ENCODE results near the gene BCAS3. TPM values are rescaled to one million over a fixed set of nuclear protein-coding genes. Genes with fewer than 3 reads are reported as not detected.

BCAS3 gene
- total and polyA plus RNA-seq, 2 experiments from 2014 or later = 18.0 to 20.2 TPM

GRCh38 chr17:61073131-61073530, 395.5 kb downstream of the BCAS3 start:
- peaks cover 35% of the 10 kb centered on the region for H3K4me1 ChIP-seq (ENCODE audit: insufficient read depth)
- TF ChIP-seq EZH2phosphoT487 (IDR thresholded peaks at IDR 0.05; ENCODE audit: insufficient read depth, low read depth) = no peak
- TF ChIP-seq EZH2 (IDR thresholded peaks at IDR 0.05; ENCODE audit: insufficient read depth, poor library complexity, severe bottlenecking) = no peak
- H3K9me3 ChIP-seq (ENCODE audit: low read depth) = no peaks in the 10 kb centered on the region
- H3K9me2 ChIP-seq (ENCODE audit: insufficient read depth) = no peaks in the 10 kb centered on the region
- 96 to 97% methylated on average over 1 of the region's 1 CpG for WGBS, 2 experiments (ENCODE audit: low coverage in 1 of 2, low lambda C conversion rate in 2 of 2, missing lambda C conversion rate in 2 of 2)
- H3K4me3 ChIP-seq = no peak overlapping the region
- H3K36me3 ChIP-seq (ENCODE audit: low read depth) = no peaks in the 10 kb centered on the region
- in situ Hi-C loops (cut with MboI) = no loop called here
- H4K20me1 ChIP-seq (ENCODE audit: insufficient read depth) = no peaks in the 10 kb centered on the region
- H3F3A ChIP-seq (ENCODE audit: insufficient read depth) = peaks cover 15% of the 10 kb centered on the region; the same call in 1 of the 2 replicates
- no peaks in the 10 kb centered on the region for H3K79me2 ChIP-seq (ENCODE audit: insufficient read depth)
- H3K4me2 ChIP-seq (ENCODE audit: unreplicated experiment) = no peak overlapping the region
- H3K27ac ChIP-seq = no peak overlapping the region
- H3K27me3 ChIP-seq (replicated peaks; ENCODE audit: insufficient read depth) = no peaks in the 10 kb centered on the region
- no peak overlapping the region for H2AFZ ChIP-seq
- H3K9ac ChIP-seq = no peak overlapping the region
- no peak for DNase-seq

GRCh38 chr17:61073799-61074513, 396.3 kb downstream of the BCAS3 start:
- Histone ChIP-seq H3K4me3 (no peak overlapping the region), H3F3A (ENCODE audit: insufficient read depth) (peaks cover 15% of the 10 kb centered on the region; the same call in 1 of the 2 replicates), H3K27ac (peak overlapping the region; percentile 47), H3K79me2 (ENCODE audit: insufficient read depth) (no peaks in the 10 kb centered on the region), H3K27me3 (replicated peaks; ENCODE audit: insufficient read depth) (no peaks in the 10 kb centered on the region), H3K9me3 (ENCODE audit: low read depth) (no peaks in the 10 kb centered on the region), H3K9ac (no peak overlapping the region), H4K20me1 (ENCODE audit: insufficient read depth) (no peaks in the 10 kb centered on the region), H3K36me3 (ENCODE audit: low read depth) (no peaks in the 10 kb centered on the region), H3K4me2 (ENCODE audit: unreplicated experiment) (peak overlapping the region; percentile 1), H2AFZ (no peak overlapping the region), H3K4me1 (ENCODE audit: insufficient read depth) (peaks cover 35% of the 10 kb centered on the region), H3K9me2 (ENCODE audit: insufficient read depth) (no peaks in the 10 kb centered on the region)
- 83 to 87% methylated on average over 3 of the region's 3 CpGs for WGBS, 2 experiments (ENCODE audit: low coverage in 1 of 2, low lambda C conversion rate in 2 of 2, missing lambda C conversion rate in 2 of 2)
- no peak for TF ChIP-seq EZH2phosphoT487 (IDR thresholded peaks at IDR 0.05; ENCODE audit: insufficient read depth, low read depth)
- no peak for TF ChIP-seq EZH2 (IDR thresholded peaks at IDR 0.05; ENCODE audit: insufficient read depth, poor library complexity, severe bottlenecking)
- in situ Hi-C loops (cut with MboI) = no loop called here
- DNase-seq = peak; percentile 75

GRCh38 chr17:61075988-61076387, 398.3 kb downstream of the BCAS3 start:
- in situ Hi-C loops (cut with MboI) = no loop called here
- TF ChIP-seq EZH2phosphoT487 (IDR thresholded peaks at IDR 0.05; ENCODE audit: insufficient read depth, low read depth) (no peak), EZH2 (IDR thresholded peaks at IDR 0.05; ENCODE audit: insufficient read depth, poor library complexity, severe bottlenecking) (no peak)
- Histone ChIP-seq H3K9ac (no peak overlapping the region), H3F3A (ENCODE audit: insufficient read depth) (peaks cover 15% of the 10 kb centered on the region; the same call in 1 of the 2 replicates), H3K4me1 (ENCODE audit: insufficient read depth) (peaks cover 35% of the 10 kb centered on the region), H3K9me3 (ENCODE audit: low read depth) (no peaks in the 10 kb centered on the region), H3K4me2 (ENCODE audit: unreplicated experiment) (no peak overlapping the region), H3K27me3 (replicated peaks; ENCODE audit: insufficient read depth) (no peaks in the 10 kb centered on the region), H3K9me2 (ENCODE audit: insufficient read depth) (no peaks in the 10 kb centered on the region), H2AFZ (no peak overlapping the region), H3K79me2 (ENCODE audit: insufficient read depth) (no peaks in the 10 kb centered on the region), H4K20me1 (ENCODE audit: insufficient read depth) (no peaks in the 10 kb centered on the region), H3K4me3 (no peak overlapping the region), H3K36me3 (ENCODE audit: low read depth) (no peaks in the 10 kb centered on the region), H3K27ac (no peak overlapping the region)
- DNase-seq = no peak
- 94 to 100% methylated on average over 1 of the region's 1 CpG for WGBS, 2 experiments (ENCODE audit: low coverage in 1 of 2, low lambda C conversion rate in 2 of 2, missing lambda C conversion rate in 2 of 2)

GRCh38 chr17:61076621-61077031, 399.0 kb downstream of the BCAS3 start:
- H3K4me3 ChIP-seq = no peak overlapping the region
- no peaks in the 10 kb centered on the region for H3K27me3 ChIP-seq (replicated peaks; ENCODE audit: insufficient read depth)
- peak; percentile 28 for DNase-seq
- no peaks in the 10 kb centered on the region for H4K20me1 ChIP-seq (ENCODE audit: insufficient read depth)
- H3F3A ChIP-seq (ENCODE audit: insufficient read depth) = peaks cover 15% of the 10 kb centered on the region; the same call in 1 of the 2 replicates
- no peak overlapping the region for H3K27ac ChIP-seq
- no peaks in the 10 kb centered on the region for H3K36me3 ChIP-seq (ENCODE audit: low read depth)
- no peaks in the 10 kb centered on the region for H3K9me3 ChIP-seq (ENCODE audit: low read depth)
- no peak overlapping the region for H2AFZ ChIP-seq
- TF ChIP-seq EZH2phosphoT487 (IDR thresholded peaks at IDR 0.05; ENCODE audit: insufficient read depth, low read depth) = no peak
- TF ChIP-seq EZH2 (IDR thresholded peaks at IDR 0.05; ENCODE audit: insufficient read depth, poor library complexity, severe bottlenecking) = no peak
- in situ Hi-C loops (cut with MboI) = no loop called here
- H3K79me2 ChIP-seq (ENCODE audit: insufficient read depth) = no peaks in the 10 kb centered on the region
- H3K4me1 ChIP-seq (ENCODE audit: insufficient read depth) = peaks cover 35% of the 10 kb centered on the region
- 96 to 98% methylated on average over 3 of the region's 3 CpGs for WGBS, 2 experiments (ENCODE audit: low coverage in 1 of 2, low lambda C conversion rate in 2 of 2, missing lambda C conversion rate in 2 of 2)
- no peaks in the 10 kb centered on the region for H3K9me2 ChIP-seq (ENCODE audit: insufficient read depth)
- H3K9ac ChIP-seq = no peak overlapping the region
- no peak overlapping the region for H3K4me2 ChIP-seq (ENCODE audit: unreplicated experiment)
